Astrocyte of the cerebellum (primary cell): Measurements from ENCODE around the gene HK2.
A peak's percentile ranks its signal among the peaks of the same experiment; 100 is the strongest.

ENCODE experiments used
- DNase-seq: peaks from one replicate; pipeline ENCODE4 v3.0.0-alpha.2; 2011; ENCODE audit warnings: low read depth
- H3K4me3 ChIP-seq: 2 replicates; pipeline ENCODE4 v1.5.1; 2011; ENCODE audit warnings: mild to moderate bottlenecking, low read depth, low read length, moderate library complexity
- in situ Hi-C: cut with HindIII; loops from 2 replicates; pipeline ENCODE4 v1.10.0; 2017; ENCODE audit warnings: low sequenced_read_pairs
- TF ChIP-seq, protein P1 (sequence below): IDR thresholded peaks from 2 replicates; pipeline ENCODE4 v1.5.1; 2012; ENCODE audit warnings: low read length, low read depth, moderate library complexity, mild to moderate bottlenecking; ENCODE audit errors: missing control alignments

HK2 gene

DNA sequence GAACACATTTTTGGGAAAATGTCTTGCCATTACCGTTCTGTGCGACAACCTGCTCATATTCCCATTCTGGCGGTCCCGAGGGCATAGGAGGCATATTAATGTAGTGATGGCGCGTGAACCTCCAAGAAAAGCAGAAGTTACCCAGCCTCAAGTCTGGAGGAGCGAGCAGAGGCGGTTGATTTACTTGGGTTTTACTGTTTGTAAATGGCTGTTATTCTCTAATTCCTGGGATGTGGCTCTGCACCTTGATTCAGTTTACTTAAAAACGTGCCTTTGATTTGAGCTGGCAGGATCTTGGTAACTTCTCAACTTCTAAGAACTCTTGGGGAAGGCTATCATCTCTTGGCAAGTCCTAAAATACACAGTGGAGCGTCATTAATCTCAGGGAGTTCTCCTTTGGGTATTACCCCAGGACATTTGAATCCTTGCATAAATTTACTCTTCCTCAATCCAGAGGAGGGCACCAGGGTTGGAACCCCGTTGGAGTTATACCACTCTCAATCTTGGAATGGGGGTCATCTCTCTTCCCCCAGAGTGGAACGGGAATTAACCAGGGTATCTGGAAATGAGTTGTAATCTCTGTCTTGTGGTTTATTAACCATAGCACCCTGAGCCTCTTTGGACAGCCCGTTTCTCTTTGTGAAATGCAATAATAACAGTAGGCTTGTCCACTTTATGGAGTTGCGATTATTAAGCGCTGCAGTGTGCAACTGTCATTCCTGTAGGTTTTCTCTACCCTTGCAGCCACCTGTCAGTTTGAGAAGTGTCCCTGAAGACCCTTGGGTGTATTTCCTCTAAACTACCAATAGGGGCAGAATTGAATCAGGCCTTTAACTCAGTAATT lies 2.1 kb downstream of the HK2 start:
- TF ChIP-seq, protein P1, sequence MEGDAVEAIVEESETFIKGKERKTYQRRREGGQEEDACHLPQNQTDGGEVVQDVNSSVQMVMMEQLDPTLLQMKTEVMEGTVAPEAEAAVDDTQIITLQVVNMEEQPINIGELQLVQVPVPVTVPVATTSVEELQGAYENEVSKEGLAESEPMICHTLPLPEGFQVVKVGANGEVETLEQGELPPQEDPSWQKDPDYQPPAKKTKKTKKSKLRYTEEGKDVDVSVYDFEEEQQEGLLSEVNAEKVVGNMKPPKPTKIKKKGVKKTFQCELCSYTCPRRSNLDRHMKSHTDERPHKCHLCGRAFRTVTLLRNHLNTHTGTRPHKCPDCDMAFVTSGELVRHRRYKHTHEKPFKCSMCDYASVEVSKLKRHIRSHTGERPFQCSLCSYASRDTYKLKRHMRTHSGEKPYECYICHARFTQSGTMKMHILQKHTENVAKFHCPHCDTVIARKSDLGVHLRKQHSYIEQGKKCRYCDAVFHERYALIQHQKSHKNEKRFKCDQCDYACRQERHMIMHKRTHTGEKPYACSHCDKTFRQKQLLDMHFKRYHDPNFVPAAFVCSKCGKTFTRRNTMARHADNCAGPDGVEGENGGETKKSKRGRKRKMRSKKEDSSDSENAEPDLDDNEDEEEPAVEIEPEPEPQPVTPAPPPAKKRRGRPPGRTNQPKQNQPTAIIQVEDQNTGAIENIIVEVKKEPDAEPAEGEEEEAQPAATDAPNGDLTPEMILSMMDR, result peak; percentile 85
- peak overlapping the region; percentile 69 for H3K4me3 ChIP-seq
- DNase-seq, result no peak
- in situ Hi-C loops, result no loop called here

DNA sequence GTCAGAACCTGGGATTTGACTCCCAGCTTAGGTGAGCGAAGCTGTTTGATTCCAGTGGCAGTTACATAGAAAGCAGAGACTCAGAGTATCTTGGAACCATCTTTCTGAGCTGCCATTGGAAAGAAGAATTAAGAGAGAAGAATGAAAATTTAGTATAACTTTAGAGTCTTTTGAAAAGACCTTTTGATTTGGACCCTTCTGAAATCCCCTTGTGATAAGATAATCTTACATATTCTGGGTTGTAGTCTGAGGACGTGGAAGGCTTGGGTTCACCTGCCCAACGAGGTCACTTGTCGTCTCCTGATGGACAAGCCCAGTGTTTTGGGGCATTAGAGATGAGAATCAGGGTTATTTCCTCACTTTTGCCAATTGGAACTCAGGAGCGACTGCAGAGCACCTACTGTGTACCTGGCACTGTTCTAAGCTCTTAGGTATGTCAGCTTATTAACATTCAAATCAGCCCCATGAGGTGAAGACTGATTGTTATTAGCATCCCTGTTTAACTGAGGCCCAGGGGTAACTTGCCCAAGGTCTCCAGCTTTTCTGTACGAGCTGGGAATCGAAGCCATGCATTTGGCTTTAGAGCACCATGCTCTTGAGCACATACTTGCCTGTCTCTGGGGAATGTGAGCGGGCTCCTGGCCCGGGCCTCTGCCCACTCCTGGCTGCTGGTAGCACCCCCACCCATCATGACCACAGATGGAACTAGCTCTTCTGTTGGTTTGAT lies 2.9 kb downstream of the HK2 start:
- in situ Hi-C loops, result no loop called here
- no peak overlapping the region for H3K4me3 ChIP-seq
- TF ChIP-seq, protein P1, result no peak
- no peak for DNase-seq

DNA sequence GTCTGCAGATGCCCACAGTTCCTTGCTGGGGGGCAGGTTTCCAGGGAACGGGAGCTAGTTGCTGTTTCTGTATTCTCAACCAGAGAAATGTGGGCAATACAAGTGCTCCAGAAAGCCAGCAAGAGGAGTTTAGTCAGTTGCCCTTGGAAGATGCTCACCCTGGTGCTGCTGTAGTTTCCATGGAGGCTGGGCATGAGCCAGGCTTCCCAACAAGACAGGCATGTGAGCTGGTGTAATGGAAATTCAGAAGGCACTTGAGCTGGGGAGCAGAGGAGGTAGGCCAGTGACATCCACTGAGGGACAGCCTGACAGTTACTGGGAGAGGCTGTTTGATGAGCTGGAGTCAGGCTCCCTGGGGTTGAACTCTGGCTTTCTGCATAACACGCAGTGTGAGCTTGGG lies 7.7 kb downstream of the HK2 start:
- in situ Hi-C loops, result no loop called here
- DNase-seq, result no peak
- no peak overlapping the region for H3K4me3 ChIP-seq
- TF ChIP-seq, protein P1, result no peak

DNA sequence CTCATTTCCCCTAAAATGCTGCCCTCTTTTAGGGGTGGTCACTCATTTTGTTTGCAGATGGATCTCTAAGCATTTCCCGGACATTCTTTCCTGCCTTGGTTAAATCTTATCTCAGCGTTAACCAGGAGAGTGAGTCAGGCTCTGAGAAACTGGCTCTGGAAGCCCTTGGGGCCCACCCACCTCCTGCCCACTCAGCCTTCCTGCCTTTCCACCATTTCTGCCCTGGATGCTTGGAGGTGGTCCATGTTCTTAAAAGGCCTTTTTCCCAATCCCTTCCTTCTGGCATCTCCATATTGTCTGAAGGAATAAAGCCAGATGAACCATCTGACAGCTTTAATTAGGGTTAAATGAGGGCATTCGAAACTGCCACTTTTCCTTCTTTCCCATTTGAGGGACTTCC lies 9.5 kb downstream of the HK2 start:
- no peak overlapping the region for H3K4me3 ChIP-seq
- in situ Hi-C loops, result no loop called here
- DNase-seq, result peak; percentile 31

DNA sequence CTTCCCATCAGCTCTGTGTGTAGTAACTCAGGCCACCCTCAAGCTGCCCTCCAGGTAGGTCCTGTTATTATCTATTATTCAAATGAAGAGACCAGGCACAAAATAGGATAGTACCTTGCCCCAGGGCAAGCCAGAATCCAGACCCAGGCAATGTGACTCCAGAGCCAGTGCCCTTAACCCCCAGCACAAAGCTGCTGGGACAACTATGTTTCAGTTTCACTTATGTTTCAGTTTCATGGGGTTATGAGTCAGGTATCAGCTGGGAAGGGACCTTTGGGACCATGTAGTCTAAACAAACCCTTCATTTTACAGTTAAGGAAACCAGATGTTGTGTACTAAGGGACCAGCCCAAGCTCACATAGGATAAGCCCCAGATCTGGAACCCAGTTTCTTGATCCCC lies 10.0 kb downstream of the HK2 start:
- TF ChIP-seq, protein P1, result no peak
- in situ Hi-C loops, result no loop called here
- H3K4me3 ChIP-seq, result no peak overlapping the region
- no peak for DNase-seq

More for the DNA sequence above, 9.5 kb downstream of the HK2 start:
- TF ChIP-seq, protein P1, result no peak

DNA sequence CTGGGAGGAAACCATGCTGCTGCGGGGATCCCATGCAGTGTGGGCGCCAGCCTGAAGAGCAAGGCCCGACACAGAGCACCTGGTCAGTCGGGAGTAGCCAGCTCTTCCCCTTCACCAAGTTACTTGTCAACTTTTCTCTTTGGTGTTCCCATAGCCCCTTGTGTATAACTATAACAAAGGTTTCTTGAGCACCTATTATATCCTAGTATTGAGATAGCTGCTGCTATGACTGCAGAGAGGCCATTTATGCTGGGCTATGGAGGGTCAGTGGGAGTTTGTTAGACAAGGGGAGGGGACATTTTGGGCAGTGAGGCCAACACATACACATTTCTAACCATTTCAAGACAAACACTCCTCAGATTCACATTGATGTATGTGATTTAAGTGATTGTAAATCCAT lies 10.8 kb downstream of the HK2 start:
- DNase-seq, result no peak
- in situ Hi-C loops, result no loop called here
- no peak overlapping the region for H3K4me3 ChIP-seq
- TF ChIP-seq, protein P1, result no peak
